ENCODE results near the gene OCIAD1.
A peak's percentile ranks its signal among the peaks of the same experiment; 100 is the strongest.
"Not testable (repeated sequence)": the region's sequence is repeated elsewhere in the genome, so short reads cannot be mapped to it uniquely, and the experiment has no call there.

OCIAD1 gene
- 98.0 to 105 (median 101) reads per million in 4 experiments for total RNA-seq

GRCh38 chr4:48830706-48831531 lies at the start of gene OCIAD1:
OCIAD1 (plus strand) TSS chr4:48831088; CDS start chr4:48832625, 1,537 bp downstream.
- peak; percentile 88 for DNase-seq

GRCh38 chr4:48781968-48782367 lies 48.9 kb upstream of the OCIAD1 start:
- no peak for DNase-seq

GRCh38 chr4:48785302-48785701 lies 45.6 kb upstream of the OCIAD1 start:
- DNase-seq = no peak

GRCh38 chr4:48786549-48786948 lies 44.3 kb upstream of the OCIAD1 start:
- no peak for DNase-seq

GRCh38 chr4:48787056-48787455 lies 43.8 kb upstream of the OCIAD1 start:
- DNase-seq = no peak

- no peak for DNase-seq
Observed at GRCh38 chr4:48790561-48790960, 40.3 kb upstream of the OCIAD1 start.

- no peak for DNase-seq
Observed at GRCh38 chr4:48791313-48791712, 39.6 kb upstream of the OCIAD1 start.

- DNase-seq = no peak
Observed at GRCh38 chr4:48792348-48793006, 38.4 kb upstream of the OCIAD1 start.

- no peak for DNase-seq
Observed at GRCh38 chr4:48795108-48795507, 35.8 kb upstream of the OCIAD1 start.

GRCh38 chr4:48796191-48796926 lies 34.5 kb upstream of the OCIAD1 start:
- DNase-seq = no peak

- no peak for DNase-seq
Observed at GRCh38 chr4:48796927-48797679, 33.8 kb upstream of the OCIAD1 start.

- no peak for DNase-seq
Observed at GRCh38 chr4:48798117-48798516, 32.8 kb upstream of the OCIAD1 start.

GRCh38 chr4:48799157-48799556 lies 31.7 kb upstream of the OCIAD1 start:
- DNase-seq = no peak

GRCh38 chr4:48800155-48800554 lies 30.7 kb upstream of the OCIAD1 start:
- not testable (repeated sequence) for DNase-seq

- DNase-seq = no peak
Observed at GRCh38 chr4:48801016-48801715, 29.7 kb upstream of the OCIAD1 start.

- DNase-seq = no peak
Observed at GRCh38 chr4:48804584-48805301, 26.1 kb upstream of the OCIAD1 start.

GRCh38 chr4:48812866-48813265 lies 18.0 kb upstream of the OCIAD1 start:
- no peak for DNase-seq

- DNase-seq = no peak
Observed at GRCh38 chr4:48813964-48814363, 16.9 kb upstream of the OCIAD1 start.

- no peak for DNase-seq
Observed at GRCh38 chr4:48815483-48815882, 15.4 kb upstream of the OCIAD1 start.

GRCh38 chr4:48816297-48816696 lies 14.6 kb upstream of the OCIAD1 start:
- DNase-seq = not testable (repeated sequence)

- DNase-seq = no peak
Observed at GRCh38 chr4:48816971-48817370, 13.9 kb upstream of the OCIAD1 start.
